ENCODE data around the gene FAM3C. TPM values are rescaled to one million over a fixed set of nuclear protein-coding genes. Genes with fewer than 3 reads are reported as not detected.
"Not testable (repeated sequence)": the region's sequence is repeated elsewhere in the genome, so short reads cannot be mapped to it uniquely, and the experiment has no call there.

The FAM3C gene
- polyA plus RNA-seq, 1 experiment, result 48.7 TPM

GRCh38 chr7:121431996-121432395 lies 35.9 kb upstream of the FAM3C start:
- peaks cover 4% of the 10 kb centered on the region for H3K27me3 ChIP-seq (ENCODE audit: control insufficient read depth, insufficient read depth, low read length)
- ChIA-PET POLR2A (no interaction called here), CTCF (interaction anchor here (1.2 kb wide), 1 partner anchor 35 kb away, joined by 6 read pairs; no protein-coding TSS in a partner anchor)
- TF ChIP-seq, protein P1, sequence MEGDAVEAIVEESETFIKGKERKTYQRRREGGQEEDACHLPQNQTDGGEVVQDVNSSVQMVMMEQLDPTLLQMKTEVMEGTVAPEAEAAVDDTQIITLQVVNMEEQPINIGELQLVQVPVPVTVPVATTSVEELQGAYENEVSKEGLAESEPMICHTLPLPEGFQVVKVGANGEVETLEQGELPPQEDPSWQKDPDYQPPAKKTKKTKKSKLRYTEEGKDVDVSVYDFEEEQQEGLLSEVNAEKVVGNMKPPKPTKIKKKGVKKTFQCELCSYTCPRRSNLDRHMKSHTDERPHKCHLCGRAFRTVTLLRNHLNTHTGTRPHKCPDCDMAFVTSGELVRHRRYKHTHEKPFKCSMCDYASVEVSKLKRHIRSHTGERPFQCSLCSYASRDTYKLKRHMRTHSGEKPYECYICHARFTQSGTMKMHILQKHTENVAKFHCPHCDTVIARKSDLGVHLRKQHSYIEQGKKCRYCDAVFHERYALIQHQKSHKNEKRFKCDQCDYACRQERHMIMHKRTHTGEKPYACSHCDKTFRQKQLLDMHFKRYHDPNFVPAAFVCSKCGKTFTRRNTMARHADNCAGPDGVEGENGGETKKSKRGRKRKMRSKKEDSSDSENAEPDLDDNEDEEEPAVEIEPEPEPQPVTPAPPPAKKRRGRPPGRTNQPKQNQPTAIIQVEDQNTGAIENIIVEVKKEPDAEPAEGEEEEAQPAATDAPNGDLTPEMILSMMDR (IDR thresholded peaks at IDR 0.05; ENCODE audit: low read depth, low read length), result no peak
- H3K4me3 ChIP-seq (ENCODE audit: low read depth, low read length), result no peak overlapping the region
- DNase-seq (ENCODE audit: low read depth, low spot score), result no peak
- no peaks in the 10 kb centered on the region for H3K9me3 ChIP-seq (ENCODE audit: control insufficient read depth, insufficient read depth, low read length)
- no peak overlapping the region for H3K27ac ChIP-seq (ENCODE audit: low read depth, low read length)

GRCh38 chr7:121431389-121431995 lies 35.4 kb upstream of the FAM3C start:
- ChIA-PET POLR2A (no interaction called here), CTCF (interaction anchor here (1.2 to 1.8 kb wide), 2 partner anchors 35 kb away, joined by 6 to 10 read pairs; partner anchors contain the start of gene FAM3C)
- TF ChIP-seq, protein P1 (IDR thresholded peaks at IDR 0.05; ENCODE audit: low read depth, low read length), result no peak
- DNase-seq (ENCODE audit: low read depth, low spot score), result no peak
- Histone ChIP-seq H3K4me3 (ENCODE audit: low read depth, low read length) (no peak overlapping the region), H3K27ac (ENCODE audit: low read depth, low read length) (no peak overlapping the region), H3K9me3 (ENCODE audit: control insufficient read depth, insufficient read depth, low read length) (no peaks in the 10 kb centered on the region), H3K27me3 (ENCODE audit: control insufficient read depth, insufficient read depth, low read length) (peaks cover 4% of the 10 kb centered on the region)

- no peak for DNase-seq (ENCODE audit: low read depth, low spot score)
- TF ChIP-seq, protein P1 (IDR thresholded peaks at IDR 0.05; ENCODE audit: low read depth, low read length), result no peak
- H3K27me3 ChIP-seq (ENCODE audit: control insufficient read depth, insufficient read depth, low read length), result peaks cover under 1% of the 10 kb centered on the region
- H3K9me3 ChIP-seq (ENCODE audit: control insufficient read depth, insufficient read depth, low read length), result no peaks in the 10 kb centered on the region
- H3K4me3 ChIP-seq (ENCODE audit: low read depth, low read length), result no peak overlapping the region
- H3K27ac ChIP-seq (ENCODE audit: low read depth, low read length), result no peak overlapping the region
- CTCF ChIA-PET, result interaction anchor here (1.8 kb wide), 1 partner anchor 34 kb away, joined by 10 read pairs; the partner anchor contains the start of gene FAM3C
- POLR2A ChIA-PET, result no interaction called here
These were observed 34.5 kb upstream of the FAM3C start for GRCh38 chr7:121430558-121430957.

- no peak for DNase-seq (ENCODE audit: low read depth, low spot score)
- no peak overlapping the region for H3K27ac ChIP-seq (ENCODE audit: low read depth, low read length)
- no peak overlapping the region for H3K4me3 ChIP-seq (ENCODE audit: low read depth, low read length)
- CTCF ChIA-PET, result interaction anchor here (1.8 kb wide), 1 partner anchor 33 kb away, joined by 10 read pairs; the partner anchor contains the start of gene FAM3C
- POLR2A ChIA-PET, result no interaction called here
- TF ChIP-seq, protein P1 (IDR thresholded peaks at IDR 0.05; ENCODE audit: low read depth, low read length), result no peak
- H3K27me3 ChIP-seq (ENCODE audit: control insufficient read depth, insufficient read depth, low read length), result no peaks in the 10 kb centered on the region
- no peaks in the 10 kb centered on the region for H3K9me3 ChIP-seq (ENCODE audit: control insufficient read depth, insufficient read depth, low read length)
These were observed 33.7 kb upstream of the FAM3C start for GRCh38 chr7:121429798-121430197.

DNA sequence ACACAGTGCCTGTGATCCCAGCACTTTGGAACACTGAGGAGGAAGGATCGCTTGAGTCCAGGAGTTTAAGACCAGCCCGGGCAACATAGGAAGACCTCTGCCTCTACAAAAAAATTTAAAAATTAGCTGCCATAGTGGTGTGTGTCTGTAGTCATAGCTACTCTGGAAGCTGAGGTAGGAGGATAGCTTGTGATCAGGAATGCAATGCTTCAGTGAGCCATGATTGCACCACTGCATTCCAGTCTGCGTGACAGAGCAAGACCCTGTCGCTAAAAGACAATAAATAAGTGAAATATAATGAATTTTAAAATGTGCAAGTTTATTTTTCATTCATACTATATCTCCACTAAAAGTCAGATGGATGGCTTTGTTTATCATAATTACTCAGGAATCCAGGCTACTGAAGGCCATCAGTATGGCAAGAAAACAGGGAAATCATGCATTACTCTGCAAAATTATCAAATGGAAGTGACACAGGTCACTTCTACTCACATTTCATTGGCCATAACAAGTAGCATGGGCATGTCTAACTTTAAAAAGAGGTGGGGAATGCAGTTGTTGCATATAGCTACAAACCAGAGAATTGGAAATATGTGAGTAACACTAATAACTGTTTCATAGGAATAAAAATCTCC lies 32.9 kb upstream of the FAM3C start:
- no peaks in the 10 kb centered on the region for H3K27me3 ChIP-seq (ENCODE audit: control insufficient read depth, insufficient read depth, low read length)
- no peak overlapping the region for H3K4me3 ChIP-seq (ENCODE audit: low read depth, low read length)
- ChIA-PET POLR2A (no interaction called here), CTCF (interaction anchor here (2.5 kb wide), 1 partner anchor 33 kb away, joined by 10 read pairs; the partner anchor contains the start of gene FAM3C)
- no peak for DNase-seq (ENCODE audit: low read depth, low spot score)
- H3K9me3 ChIP-seq (ENCODE audit: control insufficient read depth, insufficient read depth, low read length), result no peaks in the 10 kb centered on the region
- TF ChIP-seq, protein P1 (IDR thresholded peaks at IDR 0.05; ENCODE audit: low read depth, low read length), result no peak
- H3K27ac ChIP-seq (ENCODE audit: low read depth, low read length), result no peak overlapping the region

- H3K9me3 ChIP-seq (ENCODE audit: control insufficient read depth, insufficient read depth, low read length); POLR2A ChIA-PET; DNase-seq (ENCODE audit: low read depth, low spot score); H3K27me3 ChIP-seq (ENCODE audit: control insufficient read depth, insufficient read depth, low read length); H3K4me3 ChIP-seq (ENCODE audit: low read depth, low read length); H3K27ac ChIP-seq (ENCODE audit: low read depth, low read length): not testable (repeated sequence)
- CTCF ChIA-PET, result interaction anchor here (3.3 kb wide), 1 partner anchor 25 kb away, joined by 18 read pairs; the partner anchor contains the start of gene FAM3C
These were observed 25.6 kb upstream of the FAM3C start for GRCh38 chr7:121421743-121422142.

All from AG04450 (cell line).